CD4-positive, alpha-beta T cell (primary cell): ENCODE data around the gene CDH20. TPM values are rescaled to one million over a fixed set of nuclear protein-coding genes. Genes with fewer than 3 reads are reported as not detected.

Experiments
- ATAC-seq: fragments of 200-7000 bp; cut with Tn5 transposase; one replicate; pipeline ENCODE4 v1.10.0; 2022; ENCODE audit warnings: mild to moderate bottlenecking; ENCODE audit not compliant: poor library complexity
- CTCF ChIA-PET: fragments of 350-600 bp; sonication (Branson Sonifier 250); formaldehyde crosslinking; loops from one replicate; lab custom pipeline; 2021; ENCODE audit warnings: antibody characterized with exemption, inconsistent platforms; lab: Charles Lee
- POLR2A ChIA-PET: fragments of 350-600 bp; sonication (Branson Sonifier 250); formaldehyde crosslinking; loops from one replicate; lab custom pipeline; 2021; ENCODE audit warnings: antibody characterized with exemption, inconsistent platforms; lab: Charles Lee
- DNase-seq, 14 experiments: peaks; one replicate each; pipeline ENCODE4 v3.0.0-alpha.2; 2013 to 2020; ENCODE audit warnings: mixed read lengths in 2 of 14
- H3K27ac ChIP-seq, 2 donors: one replicate each; pipeline versions ENCODE4 v1.5.1 to v1.7.0; 2013; ENCODE audit warnings: low read length in 2 of 2, low read depth in 1 of 2, mild to moderate bottlenecking in 1 of 2
- H3K27me3 ChIP-seq, 2 experiments: 1 replicate in 1 of 2; 2 replicates in 1 of 2; pipeline versions ENCODE4 v1.6.1 to v1.7.0; 2013; ENCODE audit warnings: low read length in 2 of 2, control low read depth in 1 of 2, mild to moderate bottlenecking in 1 of 2, moderate library complexity in 1 of 2; ENCODE audit not compliant: insufficient read depth in 2 of 2, control insufficient read depth in 1 of 2
- H3K36me3 ChIP-seq: one replicate; pipeline ENCODE4 v1.6.1; 2013; ENCODE audit warnings: low read length, control low read depth; ENCODE audit not compliant: insufficient read depth
- H3K4me1 ChIP-seq: one replicate; pipeline ENCODE4 v1.6.1; 2013; ENCODE audit warnings: low read length, control low read depth; ENCODE audit not compliant: insufficient read depth
- H3K4me3 ChIP-seq: one replicate; pipeline ENCODE4 v1.5.1; 2013; ENCODE audit warnings: mild to moderate bottlenecking, low read length, moderate library complexity
- H3K9me3 ChIP-seq, 2 experiments: 1 replicate in 1 of 2; 2 replicates in 1 of 2; pipeline versions ENCODE4 v1.6.1 to v1.7.0; 2013; ENCODE audit warnings: low read length in 2 of 2, mild to moderate bottlenecking in 2 of 2, control low read depth in 1 of 2, moderate library complexity in 1 of 2; ENCODE audit not compliant: control insufficient read depth in 1 of 2, insufficient read depth in 1 of 2
- H3K27ac Mint-ChIP-seq: one replicate; pipeline ENCODE4 v1.8.0; 2020; ENCODE audit warnings: mixed read lengths
- H3K27me3 Mint-ChIP-seq: one replicate; pipeline ENCODE4 v1.8.0; 2021; ENCODE audit warnings: mixed read lengths
- H3K36me3 Mint-ChIP-seq: one replicate; pipeline ENCODE4 v1.8.0; 2021; ENCODE audit warnings: low read depth, mixed read lengths
- H3K4me1 Mint-ChIP-seq: one replicate; pipeline ENCODE4 v1.8.0; 2021; ENCODE audit warnings: low read depth, mixed read lengths
- H3K4me3 Mint-ChIP-seq: one replicate; pipeline ENCODE4 v1.8.0; 2020; ENCODE audit warnings: mild to moderate bottlenecking, mixed read lengths
- H3K9me3 Mint-ChIP-seq: one replicate; pipeline ENCODE4 v1.8.0; 2020; ENCODE audit warnings: mixed read lengths
- intact Hi-C, 2 experiments: fragments of 100-400 bp; cut with DNase I in 1 of 2; cut with micrococcal nuclease in 1 of 2; formaldehyde crosslinking; loops; one replicate each; pipeline versions ENCODE4 v1.15.1 to v1.9.0; 2023 to 2025; cut with DNase I, micrococcal nuclease
- total RNA-seq, 174 experiments: library from RNA in 2 of 174; stranded (reverse) in 2 of 174; gene quantifications; one replicate each; pipeline ENCODE4 v1.2.3 and lab custom pipeline; 2021 to 2026
- TF ChIP-seq, protein P1 (sequence below): fragments of 200-600 bp; IDR thresholded peaks from one replicate; pipeline ENCODE4 v1.8.0; 2022; ENCODE audit warnings: antibody characterized with exemption, mild to moderate bottlenecking

The CDH20 gene
- total RNA-seq, 2 experiments from 2014 or later = 0.16 to 0.39 TPM

DNA sequence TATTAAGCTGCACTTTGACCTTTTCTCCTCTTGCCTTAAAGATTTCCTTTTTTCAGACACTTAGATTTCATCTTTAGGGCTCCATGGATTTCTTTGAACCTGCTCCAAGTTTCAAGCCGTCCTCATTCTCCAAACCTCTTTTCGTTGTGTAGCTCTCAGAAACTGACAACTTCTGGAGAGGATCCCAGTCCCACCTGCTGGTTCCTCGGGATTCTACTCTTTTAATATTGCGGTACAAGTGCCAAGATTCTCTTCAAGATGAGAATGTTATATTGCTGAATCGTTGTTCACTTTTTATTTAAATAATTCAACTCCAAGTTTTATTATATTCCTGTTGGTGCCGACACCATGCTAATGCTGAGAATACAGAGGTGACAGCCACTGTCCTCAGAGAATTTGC lies 141.1 kb downstream of the CDH20 start:
- no peak for ATAC-seq
- H3K4me1 ChIP-seq = no peaks in the 10 kb centered on the region
- Mint-ChIP-seq H3K27ac (no peak overlapping the region), H3K9me3 (no peaks in the 10 kb centered on the region), H3K27me3 (peaks cover 7% of the 10 kb centered on the region), H3K4me3 (no peak overlapping the region), H3K36me3 (no peaks in the 10 kb centered on the region), H3K4me1 (no peaks in the 10 kb centered on the region)
- H3K36me3 ChIP-seq = no peaks in the 10 kb centered on the region
- no peak overlapping the region for H3K27ac ChIP-seq
- no peak overlapping the region for H3K4me3 ChIP-seq
- ChIA-PET CTCF (no interaction called here), POLR2A (no interaction called here)
- intact Hi-C loops = no loop called here
- no peaks in the 10 kb centered on the region for H3K9me3 ChIP-seq
- no peaks in the 10 kb centered on the region for H3K27me3 ChIP-seq
- DNase-seq = no peak
- TF ChIP-seq, protein P1, sequence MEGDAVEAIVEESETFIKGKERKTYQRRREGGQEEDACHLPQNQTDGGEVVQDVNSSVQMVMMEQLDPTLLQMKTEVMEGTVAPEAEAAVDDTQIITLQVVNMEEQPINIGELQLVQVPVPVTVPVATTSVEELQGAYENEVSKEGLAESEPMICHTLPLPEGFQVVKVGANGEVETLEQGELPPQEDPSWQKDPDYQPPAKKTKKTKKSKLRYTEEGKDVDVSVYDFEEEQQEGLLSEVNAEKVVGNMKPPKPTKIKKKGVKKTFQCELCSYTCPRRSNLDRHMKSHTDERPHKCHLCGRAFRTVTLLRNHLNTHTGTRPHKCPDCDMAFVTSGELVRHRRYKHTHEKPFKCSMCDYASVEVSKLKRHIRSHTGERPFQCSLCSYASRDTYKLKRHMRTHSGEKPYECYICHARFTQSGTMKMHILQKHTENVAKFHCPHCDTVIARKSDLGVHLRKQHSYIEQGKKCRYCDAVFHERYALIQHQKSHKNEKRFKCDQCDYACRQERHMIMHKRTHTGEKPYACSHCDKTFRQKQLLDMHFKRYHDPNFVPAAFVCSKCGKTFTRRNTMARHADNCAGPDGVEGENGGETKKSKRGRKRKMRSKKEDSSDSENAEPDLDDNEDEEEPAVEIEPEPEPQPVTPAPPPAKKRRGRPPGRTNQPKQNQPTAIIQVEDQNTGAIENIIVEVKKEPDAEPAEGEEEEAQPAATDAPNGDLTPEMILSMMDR = no peak

DNA sequence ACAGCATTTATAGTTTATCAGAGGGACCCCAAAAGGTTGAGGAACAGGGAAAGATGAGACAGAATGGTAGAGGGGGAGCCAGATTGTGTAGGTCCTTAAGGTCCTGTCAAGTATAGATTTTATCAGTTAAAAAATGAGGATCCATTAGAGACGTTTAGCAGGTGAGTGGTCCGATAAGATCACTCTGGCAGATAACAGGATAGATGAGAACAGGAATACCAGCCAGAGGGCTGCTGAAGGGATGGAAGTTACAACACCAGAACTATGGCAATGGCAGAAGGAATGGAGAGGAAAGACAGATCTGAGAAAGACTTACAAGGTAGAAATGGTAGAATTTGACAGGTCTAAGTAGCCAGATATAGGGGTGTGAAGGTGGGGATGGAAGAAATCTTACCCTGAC lies 141.7 kb downstream of the CDH20 start:
- POLR2A ChIA-PET = no interaction called here
- no peak for ATAC-seq
- H3K27me3 ChIP-seq = no peaks in the 10 kb centered on the region

DNA sequence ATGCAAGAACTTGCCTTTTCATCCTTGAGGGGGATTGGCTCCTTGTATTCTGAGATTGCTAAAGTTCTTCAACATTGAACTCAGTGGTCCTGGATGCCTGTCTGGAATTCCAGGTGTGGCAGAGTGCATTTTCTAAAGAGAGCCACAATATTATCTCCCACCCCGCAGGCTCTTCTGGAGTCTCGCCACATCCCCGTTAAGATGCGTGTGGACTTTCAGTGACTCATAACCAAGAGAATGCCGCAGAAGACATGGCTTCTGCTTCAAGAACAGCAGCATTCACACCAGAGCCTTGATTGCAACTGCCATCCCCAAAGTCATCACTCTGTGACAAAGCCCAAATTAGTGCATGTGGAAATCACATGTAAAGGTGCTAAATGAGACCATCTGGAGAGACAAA lies 142.7 kb downstream of the CDH20 start:
- Mint-ChIP-seq H3K9me3 (no peaks in the 10 kb centered on the region), H3K4me3 (no peak overlapping the region), H3K4me1 (no peaks in the 10 kb centered on the region), H3K27ac (no peak overlapping the region), H3K27me3 (peaks cover 11% of the 10 kb centered on the region), H3K36me3 (no peaks in the 10 kb centered on the region)
- Histone ChIP-seq H3K27me3 (no peaks in the 10 kb centered on the region), H3K4me1 (no peaks in the 10 kb centered on the region), H3K4me3 (no peak overlapping the region), H3K36me3 (no peaks in the 10 kb centered on the region), H3K9me3 (no peaks in the 10 kb centered on the region), H3K27ac (no peak overlapping the region)
- DNase-seq (no peak), ATAC-seq (no peak)
- POLR2A ChIA-PET = no interaction called here
- intact Hi-C loops = no loop called here
- CTCF ChIA-PET = no interaction called here
- TF ChIP-seq, protein P1 = no peak

More for the DNA sequence above, 141.7 kb downstream of the CDH20 start:
- Mint-ChIP-seq H3K27me3 (peaks cover 11% of the 10 kb centered on the region), H3K4me3 (no peak overlapping the region), H3K9me3 (no peaks in the 10 kb centered on the region), H3K27ac (no peak overlapping the region), H3K36me3 (no peaks in the 10 kb centered on the region), H3K4me1 (no peaks in the 10 kb centered on the region)
- Histone ChIP-seq H3K9me3 (no peaks in the 10 kb centered on the region), H3K4me3 (no peak overlapping the region), H3K36me3 (no peaks in the 10 kb centered on the region), H3K27ac (no peak overlapping the region), H3K4me1 (no peaks in the 10 kb centered on the region)
- no peak for DNase-seq
- CTCF ChIA-PET = no interaction called here
- intact Hi-C loops = no loop called here
- TF ChIP-seq, protein P1 = no peak
